Naive thymus-derived CD8-positive, alpha-beta T cell (primary cell): ENCODE results near the gene ERC2. TPM values are rescaled to one million over a fixed set of nuclear protein-coding genes. Genes with fewer than 3 reads are reported as not detected.

Experiments used
- ATAC-seq, 2 donors: fragments of 150-1000 bp; cut with Tn5 transposase in 1 of 2; sonication (Bioruptor Pico), chemical (Tn5 transposase) in 1 of 2; 1 replicate in 1 of 2; 2 replicates in 1 of 2; pipeline ENCODE4 v1.10.0; 2021; ENCODE audit warnings: mild to moderate bottlenecking in 2 of 2, moderate library complexity in 2 of 2
- POLR2A ChIA-PET: fragments of 350-600 bp; sonication (Branson Sonifier 250); formaldehyde crosslinking; loops from one replicate; lab custom pipeline; 2021; ENCODE audit warnings: antibody characterized with exemption; lab: Charles Lee
- DNase-seq, 10 donors: peaks; one replicate each; pipeline versions ENCODE4 v3.0.0 to v3.0.0-alpha.2; 2020 to 2022
- H3K27ac Mint-ChIP-seq, 10 donors: one replicate each; pipeline ENCODE4 v1.8.0; 2020 to 2022; ENCODE audit warnings: mild to moderate bottlenecking in 10 of 10, mixed read lengths in 10 of 10, moderate library complexity in 4 of 10, inconsistent platforms in 1 of 10
- H3K27me3 Mint-ChIP-seq, 5 donors: one replicate each; pipeline ENCODE4 v1.8.0; 2021 to 2022; ENCODE audit warnings: mixed read lengths in 5 of 5
- H3K36me3 Mint-ChIP-seq, 3 donors: one replicate each; pipeline ENCODE4 v1.8.0; 2020 to 2022; ENCODE audit warnings: mixed read lengths in 3 of 3, mild to moderate bottlenecking in 2 of 3, inconsistent platforms in 1 of 3
- H3K4me1 Mint-ChIP-seq, 4 donors: one replicate each; pipeline ENCODE4 v1.8.0; 2021 to 2022; ENCODE audit warnings: mixed read lengths in 4 of 4
- H3K4me3 Mint-ChIP-seq, 10 donors: one replicate each; pipeline ENCODE4 v1.8.0; 2020 to 2022; ENCODE audit warnings: mild to moderate bottlenecking in 10 of 10, mixed read lengths in 10 of 10, moderate library complexity in 6 of 10, inconsistent platforms in 1 of 10
- H3K9me3 Mint-ChIP-seq, 9 donors: one replicate each; pipeline ENCODE4 v1.8.0; 2020 to 2022; ENCODE audit warnings: mixed read lengths in 9 of 9, mild to moderate bottlenecking in 3 of 9, inconsistent platforms in 1 of 9, moderate library complexity in 1 of 9
- polyA plus RNA-seq, 3 donors: library from polyadenylated mRNA; unstranded; fragments of 300-500 nt; fragmentation: Illumina TruSeq; gene quantifications; one replicate each; pipeline ENCODE4 v1.2.3, GENCODE V29; 2021
- total RNA-seq, 8 experiments: library from RNA in 2 of 8; stranded (reverse) in 2 of 8; gene quantifications; one replicate each; pipeline ENCODE4 v1.2.3 and lab custom pipeline; 2021 to 2026

ERC2 gene
- total and polyA plus RNA-seq, 5 experiments from 2014 or later, result 0.05 to 0.29 TPM; not detected in 3

- no peak overlapping the region for H3K4me3 Mint-ChIP-seq
- POLR2A ChIA-PET, result no interaction called here
- H3K9me3 Mint-ChIP-seq, result no peaks in the 10 kb centered on the region
- no peak overlapping the region for H3K27ac Mint-ChIP-seq
- DNase-seq (no peak), ATAC-seq (no peak)
- H3K36me3 Mint-ChIP-seq, result no peaks in the 10 kb centered on the region
- H3K4me1 Mint-ChIP-seq, result no peaks in the 10 kb centered on the region
- no peaks in the 10 kb centered on the region for H3K27me3 Mint-ChIP-seq
These were observed 765.4 kb downstream of the ERC2 start for GRCh38 chr3:55702822-55703221.

DNA sequence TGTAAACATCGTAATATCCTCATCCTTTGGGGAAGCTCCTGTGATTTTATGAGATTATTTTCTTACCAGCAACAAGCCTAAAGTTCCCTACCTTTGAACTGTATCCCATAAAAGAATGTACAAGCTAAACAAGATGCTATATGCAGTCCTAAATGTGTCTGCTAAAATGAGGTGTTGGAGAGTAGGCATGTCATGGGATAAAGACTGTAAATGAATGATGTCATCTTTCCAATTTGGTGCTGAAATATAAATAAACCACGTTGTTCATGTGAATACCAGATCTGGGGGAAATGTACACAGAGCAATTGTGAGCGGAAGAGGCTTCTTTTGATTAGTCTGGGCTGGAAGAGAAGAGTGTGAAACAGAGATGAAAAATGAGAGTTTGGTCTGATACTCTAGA lies 766.3 kb downstream of the ERC2 start:
- Mint-ChIP-seq H3K4me3 (no peak overlapping the region), H3K4me1 (no peaks in the 10 kb centered on the region), H3K36me3 (no peaks in the 10 kb centered on the region), H3K9me3 (no peaks in the 10 kb centered on the region), H3K27me3 (no peaks in the 10 kb centered on the region), H3K27ac (no peak overlapping the region)
- no peak for ATAC-seq
- DNase-seq, result no peak
- POLR2A ChIA-PET, result no interaction called here

GRCh38 chr3:55698831-55699230 lies 769.4 kb downstream of the ERC2 start:
- Mint-ChIP-seq H3K9me3 (peaks cover 0 to under 1% (median 0%) of the 10 kb centered on the region in 9 donors), H3K36me3 (no peaks in the 10 kb centered on the region), H3K27me3 (no peaks in the 10 kb centered on the region), H3K4me3 (no peak overlapping the region), H3K27ac (no peak overlapping the region), H3K4me1 (no peaks in the 10 kb centered on the region)
- POLR2A ChIA-PET, result no interaction called here
- DNase-seq (no peak), ATAC-seq (no peak)

DNA sequence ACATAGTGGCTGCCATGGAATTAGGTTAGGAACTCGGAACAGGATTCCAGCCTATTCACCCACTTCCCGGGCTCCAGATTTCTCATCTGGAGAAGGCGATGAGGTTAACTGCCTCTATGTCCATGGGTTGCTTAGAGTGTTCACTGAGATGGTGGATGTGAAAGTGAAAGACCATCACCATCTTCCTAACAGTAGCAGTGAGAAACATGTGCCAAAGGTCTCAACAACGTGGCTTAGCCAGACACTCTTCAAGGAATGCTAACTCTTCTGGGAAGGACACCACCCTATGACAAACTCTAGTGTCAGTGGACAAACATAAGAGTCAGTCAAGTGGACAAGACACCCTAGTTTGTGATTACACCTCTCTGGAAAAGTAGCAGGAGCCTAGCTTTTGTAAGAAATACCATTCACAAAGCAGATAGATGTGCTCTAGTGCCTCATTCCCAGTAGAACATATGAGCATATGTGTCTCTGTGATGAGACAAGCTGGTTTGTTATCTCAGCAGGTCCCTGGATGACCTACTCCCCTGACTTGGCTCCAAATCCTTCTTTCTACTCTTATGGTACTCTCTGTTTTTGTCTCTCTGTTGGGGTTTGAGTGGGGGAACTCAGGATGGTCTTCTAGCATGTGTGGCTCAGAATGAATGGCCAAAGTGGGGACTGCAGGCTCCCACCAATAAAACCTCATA lies 770.9 kb downstream of the ERC2 start:
- DNase-seq, result no peak
- H3K36me3 Mint-ChIP-seq, result no peaks in the 10 kb centered on the region
- H3K27ac Mint-ChIP-seq, result no peak overlapping the region
- H3K4me3 Mint-ChIP-seq, result no peak overlapping the region
- no peak for ATAC-seq
- peaks cover 0 to 4% (median 2%) of the 10 kb centered on the region in 5 donors for H3K27me3 Mint-ChIP-seq
- peaks cover 0 to 10% (median 0%) of the 10 kb centered on the region in 9 donors for H3K9me3 Mint-ChIP-seq
- POLR2A ChIA-PET, result no interaction called here
- H3K4me1 Mint-ChIP-seq, result no peaks in the 10 kb centered on the region

DNA sequence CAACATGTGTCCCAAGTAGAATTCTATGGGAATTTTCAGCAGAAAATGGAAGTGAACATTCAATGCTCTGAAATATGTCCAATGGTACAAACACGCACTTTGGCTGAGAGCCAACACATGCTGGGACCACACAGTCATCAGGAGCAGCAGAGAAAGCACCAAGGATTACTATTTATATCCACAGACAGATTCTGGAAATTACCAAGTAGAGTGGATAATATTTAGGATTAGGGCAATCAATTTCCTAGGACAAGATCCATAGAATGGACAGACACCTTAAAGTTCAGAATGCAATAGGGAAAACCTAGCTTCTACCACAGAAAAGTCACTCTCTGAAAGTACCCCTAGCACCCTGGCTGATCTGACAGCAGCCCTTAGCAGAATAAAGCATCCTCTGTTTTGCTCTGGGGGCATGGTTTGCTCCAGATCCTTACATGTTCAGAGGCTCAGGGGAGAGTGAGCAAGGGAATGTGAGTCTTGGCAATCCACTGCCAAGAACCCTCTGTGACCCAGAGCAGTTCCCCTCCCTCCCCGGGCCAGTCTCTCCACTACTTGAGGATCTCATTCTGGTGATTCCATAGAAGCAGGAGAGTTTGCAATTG lies 775.2 kb downstream of the ERC2 start:
- Mint-ChIP-seq H3K27me3 (peaks cover 0 to 4% (median 2%) of the 10 kb centered on the region in 5 donors), H3K9me3 (peaks cover 0 to 10% (median 0%) of the 10 kb centered on the region in 9 donors), H3K4me3 (no peak overlapping the region), H3K4me1 (no peaks in the 10 kb centered on the region), H3K27ac (no peak overlapping the region), H3K36me3 (no peaks in the 10 kb centered on the region)
- DNase-seq (no peak), ATAC-seq (no peak)
- POLR2A ChIA-PET, result no interaction called here

DNA sequence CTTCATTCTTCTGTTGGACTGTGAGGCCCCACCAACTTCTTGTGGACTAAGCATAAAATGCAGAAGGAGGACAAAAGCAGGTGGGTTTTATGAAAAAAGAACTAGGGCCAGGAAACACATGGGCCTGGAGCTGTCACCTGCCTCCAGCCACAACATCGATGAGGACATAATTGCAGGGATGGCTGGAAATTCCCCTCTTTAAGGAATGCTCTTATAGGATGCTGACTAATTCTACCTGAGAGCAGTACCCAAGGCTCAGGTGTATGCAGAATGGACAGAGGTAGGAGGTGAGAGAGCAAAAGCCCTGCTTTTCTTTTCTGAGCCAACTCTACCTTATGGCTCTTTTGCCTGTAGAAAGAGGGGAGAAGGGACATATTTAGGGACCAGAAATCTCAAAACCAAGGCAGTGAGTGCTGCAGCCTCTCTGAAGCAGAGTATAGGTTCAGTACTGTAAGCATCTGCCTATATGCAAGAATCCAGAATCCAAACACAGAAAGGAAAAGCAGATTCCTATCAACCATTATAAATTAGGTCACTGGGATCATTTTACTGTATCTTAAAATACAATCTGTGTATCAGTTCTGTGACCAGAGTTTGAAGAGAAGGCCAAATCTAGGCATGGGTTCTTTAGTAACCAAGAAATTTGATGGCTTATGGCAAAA lies 775.8 kb downstream of the ERC2 start:
- Mint-ChIP-seq H3K4me3 (no peak overlapping the region), H3K27ac (peak overlapping the region in 1 of 10 donors; percentile 46), H3K4me1 (no peaks in the 10 kb centered on the region), H3K27me3 (peaks cover 0 to 4% (median 2%) of the 10 kb centered on the region in 5 donors), H3K36me3 (no peaks in the 10 kb centered on the region), H3K9me3 (peaks cover 0 to 10% (median 0%) of the 10 kb centered on the region in 9 donors)
- DNase-seq (no peak), ATAC-seq (no peak)
- POLR2A ChIA-PET, result no interaction called here

DNA sequence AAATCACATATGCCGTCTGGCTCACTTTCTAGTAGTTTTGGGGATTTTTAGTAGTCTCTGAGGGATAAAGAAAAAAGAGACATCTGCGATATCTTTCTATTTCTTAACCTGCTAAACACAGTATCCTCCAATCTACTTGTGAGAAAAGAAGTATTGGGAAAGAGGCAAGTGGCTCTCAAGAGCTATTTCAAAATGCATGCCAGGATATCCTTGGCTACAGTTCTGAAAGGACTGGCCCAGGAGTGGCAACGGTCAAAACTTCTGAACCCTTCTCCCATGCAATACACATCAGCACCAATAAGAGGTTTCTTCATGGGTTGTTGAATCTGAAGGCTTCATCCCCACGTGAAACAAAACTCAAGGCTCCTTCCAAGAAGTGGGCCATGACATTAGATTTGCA lies 777.1 kb downstream of the ERC2 start:
- Mint-ChIP-seq H3K4me3 (no peak overlapping the region), H3K27me3 (peaks cover 0 to 4% (median 2%) of the 10 kb centered on the region in 5 donors), H3K9me3 (peaks cover 0 to 10% (median 0%) of the 10 kb centered on the region in 9 donors), H3K36me3 (no peaks in the 10 kb centered on the region), H3K27ac (no peak overlapping the region), H3K4me1 (no peaks in the 10 kb centered on the region)
- POLR2A ChIA-PET, result no interaction called here
- no peak for ATAC-seq
- no peak for DNase-seq

GRCh38 chr3:55690726-55691125 lies 777.5 kb downstream of the ERC2 start:
- POLR2A ChIA-PET, result no interaction called here
- Mint-ChIP-seq H3K36me3 (no peaks in the 10 kb centered on the region), H3K4me3 (no peak overlapping the region), H3K27me3 (peaks cover 0 to 4% (median 2%) of the 10 kb centered on the region in 5 donors), H3K27ac (no peak overlapping the region), H3K9me3 (peaks cover 0 to 10% (median 0%) of the 10 kb centered on the region in 9 donors), H3K4me1 (no peaks in the 10 kb centered on the region)
- DNase-seq, result no peak
- no peak for ATAC-seq

DNA sequence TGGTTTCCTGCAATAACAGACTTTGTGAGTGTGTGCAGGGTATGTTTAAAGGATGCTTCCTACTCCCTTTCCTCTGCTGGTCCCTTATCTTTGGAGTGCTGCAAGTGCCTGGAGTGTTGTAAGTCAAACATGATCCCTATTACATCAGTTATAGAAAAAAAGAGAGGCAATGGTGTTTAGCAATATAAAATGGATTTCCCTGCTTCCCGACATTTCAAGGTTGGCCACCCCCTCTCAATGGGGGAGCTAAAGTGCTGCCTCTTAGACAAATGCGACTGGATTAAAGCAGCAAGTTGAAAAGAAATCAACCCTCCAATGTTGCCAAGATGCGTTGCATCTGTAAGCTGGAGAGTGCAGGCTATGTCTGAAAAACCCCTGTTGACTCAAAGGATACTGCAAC lies 778.1 kb downstream of the ERC2 start:
- Mint-ChIP-seq H3K36me3 (no peaks in the 10 kb centered on the region), H3K4me1 (no peaks in the 10 kb centered on the region), H3K27ac (no peak overlapping the region), H3K4me3 (no peak overlapping the region), H3K9me3 (peaks cover 0 to 10% (median 0%) of the 10 kb centered on the region in 9 donors), H3K27me3 (peaks cover 0 to 4% (median 2%) of the 10 kb centered on the region in 5 donors)
- DNase-seq (no peak), ATAC-seq (no peak)
- POLR2A ChIA-PET, result no interaction called here

GRCh38 chr3:55688154-55688553 lies 780.1 kb downstream of the ERC2 start:
- Mint-ChIP-seq H3K27ac (no peak overlapping the region), H3K4me3 (no peak overlapping the region), H3K4me1 (no peaks in the 10 kb centered on the region), H3K9me3 (peaks cover 0 to 3% (median 0%) of the 10 kb centered on the region in 9 donors), H3K27me3 (peaks cover 0 to 2% (median 0%) of the 10 kb centered on the region in 5 donors), H3K36me3 (no peaks in the 10 kb centered on the region)
- no peak for ATAC-seq
- POLR2A ChIA-PET, result no interaction called here
- DNase-seq, result no peak

GRCh38 chr3:55687526-55687925 lies 780.7 kb downstream of the ERC2 start:
- Mint-ChIP-seq H3K36me3 (no peaks in the 10 kb centered on the region), H3K4me1 (no peaks in the 10 kb centered on the region), H3K27me3 (no peaks in the 10 kb centered on the region), H3K27ac (no peak overlapping the region), H3K9me3 (no peaks in the 10 kb centered on the region), H3K4me3 (no peak overlapping the region)
- ATAC-seq (no peak), DNase-seq (no peak)
- POLR2A ChIA-PET, result no interaction called here

DNA sequence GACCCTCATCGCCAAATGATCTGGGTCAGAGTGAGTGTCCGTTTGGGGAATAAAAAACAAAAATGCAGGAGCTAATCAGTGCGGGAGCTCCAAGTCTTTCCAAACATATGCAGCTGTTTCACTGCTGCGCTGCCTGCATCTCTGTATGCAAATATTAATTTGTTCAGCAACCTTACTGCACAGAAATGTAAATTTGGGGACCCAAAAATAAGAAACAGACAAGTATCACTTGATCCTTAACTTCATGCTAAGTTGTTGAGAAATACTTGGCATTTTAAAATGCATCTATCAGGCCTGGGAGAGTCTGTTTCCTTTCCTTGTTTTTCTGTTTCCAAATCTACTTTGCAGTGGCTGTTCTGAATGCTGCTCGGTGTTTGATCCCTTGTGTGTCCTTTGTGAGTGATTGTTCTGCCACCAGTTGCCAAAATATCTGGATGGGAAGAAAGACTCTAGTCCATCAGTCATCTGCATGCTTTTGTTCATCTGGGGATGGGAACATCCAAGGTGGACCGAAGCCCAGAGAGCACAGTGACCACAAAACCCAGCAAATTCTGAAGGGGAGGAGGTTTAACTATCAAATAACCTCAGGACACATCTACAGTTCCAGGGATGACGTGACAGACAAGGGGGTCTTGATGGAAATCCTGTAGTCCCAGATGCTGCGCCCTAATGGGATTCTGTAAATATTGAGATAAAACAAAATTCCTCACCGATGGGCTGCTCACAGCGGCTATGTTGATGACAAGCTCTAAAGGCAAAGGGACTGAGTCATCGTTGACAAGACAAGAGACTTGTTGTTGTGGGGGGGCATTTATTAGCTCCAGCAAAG lies 781.6 kb downstream of the ERC2 start:
- no peaks in the 10 kb centered on the region for H3K36me3 Mint-ChIP-seq
- no peak overlapping the region for H3K27ac Mint-ChIP-seq
- DNase-seq, result no peak
- no peak for ATAC-seq
- no peaks in the 10 kb centered on the region for H3K9me3 Mint-ChIP-seq
- POLR2A ChIA-PET, result no interaction called here
- H3K27me3 Mint-ChIP-seq, result no peaks in the 10 kb centered on the region
- no peaks in the 10 kb centered on the region for H3K4me1 Mint-ChIP-seq
- H3K4me3 Mint-ChIP-seq, result no peak overlapping the region
